ENCODE measurements around the gene SEL1L2.

SEL1L2 gene

DNA sequence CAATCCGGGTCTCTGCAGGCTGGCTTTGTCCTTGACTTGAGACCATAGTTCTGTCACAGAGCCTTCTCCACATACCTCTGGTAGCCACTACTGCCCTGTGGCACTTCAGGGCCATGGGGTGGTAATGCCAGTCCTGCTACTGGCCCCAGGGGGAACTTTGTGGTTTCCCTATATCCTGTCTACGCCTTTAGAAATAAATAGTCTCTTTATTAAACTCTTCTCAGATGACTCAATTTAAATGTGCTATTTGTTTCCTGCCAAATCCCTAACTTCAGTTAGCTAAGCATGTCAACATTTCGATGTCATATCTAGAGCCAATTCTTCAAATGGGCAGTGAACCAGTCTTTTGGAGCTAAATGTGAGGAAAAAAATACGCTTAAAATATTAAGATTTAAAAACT, 60.1 kb downstream of the SEL1L2 start:
- ChIA-PET POLR2A (no interaction called here), CTCF (no interaction called here)
- 7% methylated on average over 2 of the region's 4 CpGs for WGBS (ENCODE audit: insufficient coverage)
- no peak overlapping the region for H3K27ac ChIP-seq (ENCODE audit: insufficient read depth in 1 of 2, low read depth in 1 of 2, low read length in 2 of 2, poor library complexity in 1 of 2, severe bottlenecking in 2 of 2)
- no peaks in the 10 kb centered on the region for H3K4me1 ChIP-seq (ENCODE audit: control extremely low read depth in 1 of 4, control insufficient read depth in 4 of 4, insufficient read depth in 4 of 4, low read length in 3 of 4)
- no peaks in the 10 kb centered on the region for H3K36me3 ChIP-seq (ENCODE audit: control insufficient read depth in 4 of 4, insufficient read depth in 4 of 4, low read length in 3 of 4)
- no peak for DNase-seq
- no peaks in the 10 kb centered on the region for H3K9me3 ChIP-seq (ENCODE audit: control extremely low read depth in 1 of 5, control insufficient read depth in 4 of 5, insufficient read depth in 2 of 5, low read depth in 1 of 5, low read length in 4 of 5)
- H3K4me3 ChIP-seq (ENCODE audit: control insufficient read depth in 1 of 7, extremely low read depth in 1 of 7, insufficient read depth in 4 of 7, low read depth in 2 of 7, low read length in 6 of 7): no peak overlapping the region
- no peaks in the 10 kb centered on the region for H3K27me3 ChIP-seq (replicated peaks in 2 of 5; ENCODE audit: control insufficient read depth in 4 of 5, insufficient read depth in 5 of 5, low read length in 4 of 5)

DNA sequence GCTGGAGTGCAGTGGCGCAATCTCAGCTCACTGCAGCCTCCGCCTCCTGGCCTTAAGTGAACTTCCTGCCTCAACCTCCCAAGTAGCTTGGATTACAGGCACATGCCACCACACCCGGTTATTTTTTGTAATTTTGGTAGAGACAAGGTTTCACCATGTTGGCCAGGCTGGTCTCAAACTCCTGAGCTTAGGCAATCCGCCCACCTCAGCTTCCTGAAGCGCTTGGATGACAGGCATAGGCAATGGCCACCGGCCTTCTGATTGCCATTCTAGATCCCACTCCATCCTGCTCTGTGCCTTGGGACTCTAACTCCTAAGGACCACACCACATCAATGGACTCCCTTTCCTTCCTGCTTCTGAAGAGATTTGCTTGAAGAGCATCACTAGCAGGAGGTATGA, 60.6 kb downstream of the SEL1L2 start:
- 98% methylated on average over 5 of the region's 6 CpGs for WGBS (ENCODE audit: insufficient coverage)
- H3K4me1 ChIP-seq (ENCODE audit: control extremely low read depth in 1 of 4, control insufficient read depth in 4 of 4, insufficient read depth in 4 of 4, low read length in 3 of 4): no peaks in the 10 kb centered on the region
- CTCF ChIA-PET: no interaction called here
- no peaks in the 10 kb centered on the region for H3K36me3 ChIP-seq (ENCODE audit: control insufficient read depth in 4 of 4, insufficient read depth in 4 of 4, low read length in 3 of 4)
- no peaks in the 10 kb centered on the region for H3K9me3 ChIP-seq (ENCODE audit: control extremely low read depth in 1 of 5, control insufficient read depth in 4 of 5, insufficient read depth in 2 of 5, low read depth in 1 of 5, low read length in 4 of 5)
- DNase-seq: no peak
- H3K27ac ChIP-seq (ENCODE audit: insufficient read depth in 1 of 2, low read depth in 1 of 2, low read length in 2 of 2, poor library complexity in 1 of 2, severe bottlenecking in 2 of 2): no peak overlapping the region
- no peaks in the 10 kb centered on the region for H3K27me3 ChIP-seq (replicated peaks in 2 of 5; ENCODE audit: control insufficient read depth in 4 of 5, insufficient read depth in 5 of 5, low read length in 4 of 5)
- H3K4me3 ChIP-seq (ENCODE audit: control insufficient read depth in 1 of 7, extremely low read depth in 1 of 7, insufficient read depth in 4 of 7, low read depth in 2 of 7, low read length in 6 of 7): no peak overlapping the region
- POLR2A ChIA-PET: no interaction called here

DNA sequence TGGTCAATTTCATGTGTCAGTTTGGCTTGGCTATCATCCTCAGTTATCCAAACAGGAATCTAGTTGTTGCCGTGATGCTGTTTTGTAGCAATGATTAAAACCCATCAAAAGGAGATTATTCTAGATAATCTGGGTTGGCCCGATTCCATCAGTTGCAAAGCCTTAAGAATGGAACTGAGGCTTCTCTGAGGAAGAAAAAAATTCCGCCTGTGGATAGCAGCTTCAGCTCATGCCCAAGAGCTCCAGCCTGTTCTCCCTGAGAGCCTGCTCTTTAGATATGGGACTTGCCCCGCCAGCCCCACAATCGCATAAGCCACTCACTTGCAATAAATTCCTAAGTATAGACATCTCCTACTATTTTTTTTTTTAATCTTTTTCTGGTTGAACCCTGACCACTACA, 61.5 kb downstream of the SEL1L2 start:
- H3K4me1 ChIP-seq (ENCODE audit: control extremely low read depth in 1 of 4, control insufficient read depth in 4 of 4, insufficient read depth in 4 of 4, low read length in 3 of 4): no peaks in the 10 kb centered on the region
- H3K27me3 ChIP-seq (replicated peaks in 2 of 5; ENCODE audit: control insufficient read depth in 4 of 5, insufficient read depth in 5 of 5, low read length in 4 of 5): no peaks in the 10 kb centered on the region
- CTCF ChIA-PET: no interaction called here
- H3K4me3 ChIP-seq (ENCODE audit: control insufficient read depth in 1 of 7, extremely low read depth in 1 of 7, insufficient read depth in 4 of 7, low read depth in 2 of 7, low read length in 6 of 7): no peak overlapping the region
- H3K9me3 ChIP-seq (ENCODE audit: control extremely low read depth in 1 of 5, control insufficient read depth in 4 of 5, insufficient read depth in 2 of 5, low read depth in 1 of 5, low read length in 4 of 5): no peaks in the 10 kb centered on the region
- POLR2A ChIA-PET: no interaction called here
- no peak for DNase-seq
- WGBS (ENCODE audit: insufficient coverage): 100% methylated on average over 3 of the region's 5 CpGs
- no peak overlapping the region for H3K27ac ChIP-seq (ENCODE audit: insufficient read depth in 1 of 2, low read depth in 1 of 2, low read length in 2 of 2, poor library complexity in 1 of 2, severe bottlenecking in 2 of 2)
- no peaks in the 10 kb centered on the region for H3K36me3 ChIP-seq (ENCODE audit: control insufficient read depth in 4 of 4, insufficient read depth in 4 of 4, low read length in 3 of 4)

DNA sequence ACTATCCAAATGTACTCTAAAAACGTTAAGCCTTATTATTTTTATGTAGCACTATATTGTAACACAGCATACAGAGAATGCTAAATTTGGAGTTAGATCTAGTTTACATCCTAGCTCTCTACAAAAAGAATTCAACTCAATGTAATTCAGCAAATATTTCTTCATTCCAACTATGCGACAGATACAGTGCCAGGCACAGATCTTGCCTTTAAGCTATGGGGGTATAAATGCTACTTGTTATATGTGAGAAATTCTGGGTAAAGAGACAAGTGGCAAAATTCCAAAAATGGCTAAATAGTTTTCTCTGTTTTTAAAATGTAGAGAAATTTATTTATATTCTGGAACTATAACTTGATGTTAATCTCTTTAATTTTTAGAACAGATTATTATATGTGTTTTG, 63.2 kb downstream of the SEL1L2 start:
- POLR2A ChIA-PET: no interaction called here
- no CpG with 5 or more reads among the region's 2 CpGs for WGBS (ENCODE audit: insufficient coverage)
- CTCF ChIA-PET: no interaction called here

DNA sequence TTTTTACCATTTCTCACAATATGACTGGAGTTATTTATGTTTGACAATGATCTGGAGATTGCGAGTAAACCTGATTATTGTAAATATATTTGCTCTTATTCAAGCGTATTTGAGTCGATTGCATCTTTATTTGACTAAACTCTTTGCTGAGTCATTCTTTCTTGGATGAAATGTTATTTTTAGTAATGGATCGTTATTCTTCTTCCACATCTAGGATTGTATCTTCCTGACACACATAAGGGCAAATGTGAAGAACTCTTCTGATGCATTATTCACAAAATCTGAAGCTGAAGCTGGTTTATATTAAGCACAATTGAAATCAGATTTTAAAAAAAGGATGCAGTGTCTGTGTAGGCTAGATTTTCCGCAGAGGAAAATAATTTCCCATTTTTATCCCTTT, 68.2 kb downstream of the SEL1L2 start:
- ChIA-PET POLR2A (no interaction called here), CTCF (no interaction called here)
- Histone ChIP-seq H3K36me3 (ENCODE audit: control insufficient read depth in 4 of 4, insufficient read depth in 4 of 4, low read length in 3 of 4) (no peaks in the 10 kb centered on the region), H3K4me3 (ENCODE audit: control insufficient read depth in 1 of 7, extremely low read depth in 1 of 7, insufficient read depth in 4 of 7, low read depth in 2 of 7, low read length in 6 of 7) (no peak overlapping the region), H3K27ac (ENCODE audit: insufficient read depth in 1 of 2, low read depth in 1 of 2, low read length in 2 of 2, poor library complexity in 1 of 2, severe bottlenecking in 2 of 2) (no peak overlapping the region), H3K27me3 (replicated peaks in 2 of 5; ENCODE audit: control insufficient read depth in 4 of 5, insufficient read depth in 5 of 5, low read length in 4 of 5) (peaks cover 0 to 2% (median 0%) of the 10 kb centered on the region in 5 experiments), H3K9me3 (ENCODE audit: control extremely low read depth in 1 of 5, control insufficient read depth in 4 of 5, insufficient read depth in 2 of 5, low read depth in 1 of 5, low read length in 4 of 5) (no peaks in the 10 kb centered on the region), H3K4me1 (ENCODE audit: control extremely low read depth in 1 of 4, control insufficient read depth in 4 of 4, insufficient read depth in 4 of 4, low read length in 3 of 4) (no peaks in the 10 kb centered on the region)
- no CpG with 5 or more reads among the region's 5 CpGs for WGBS (ENCODE audit: insufficient coverage)
- DNase-seq: no peak

More for the DNA sequence above, 63.2 kb downstream of the SEL1L2 start:
- no peak for DNase-seq
- no peak overlapping the region for H3K27ac ChIP-seq (ENCODE audit: insufficient read depth in 1 of 2, low read depth in 1 of 2, low read length in 2 of 2, poor library complexity in 1 of 2, severe bottlenecking in 2 of 2)
- H3K27me3 ChIP-seq (replicated peaks in 2 of 5; ENCODE audit: control insufficient read depth in 4 of 5, insufficient read depth in 5 of 5, low read length in 4 of 5): no peaks in the 10 kb centered on the region
- no peaks in the 10 kb centered on the region for H3K4me1 ChIP-seq (ENCODE audit: control extremely low read depth in 1 of 4, control insufficient read depth in 4 of 4, insufficient read depth in 4 of 4, low read length in 3 of 4)
- H3K9me3 ChIP-seq (ENCODE audit: control extremely low read depth in 1 of 5, control insufficient read depth in 4 of 5, insufficient read depth in 2 of 5, low read depth in 1 of 5, low read length in 4 of 5): no peaks in the 10 kb centered on the region
- H3K4me3 ChIP-seq (ENCODE audit: control insufficient read depth in 1 of 7, extremely low read depth in 1 of 7, insufficient read depth in 4 of 7, low read depth in 2 of 7, low read length in 6 of 7): no peak overlapping the region
- no peaks in the 10 kb centered on the region for H3K36me3 ChIP-seq (ENCODE audit: control insufficient read depth in 4 of 4, insufficient read depth in 4 of 4, low read length in 3 of 4)

DNA sequence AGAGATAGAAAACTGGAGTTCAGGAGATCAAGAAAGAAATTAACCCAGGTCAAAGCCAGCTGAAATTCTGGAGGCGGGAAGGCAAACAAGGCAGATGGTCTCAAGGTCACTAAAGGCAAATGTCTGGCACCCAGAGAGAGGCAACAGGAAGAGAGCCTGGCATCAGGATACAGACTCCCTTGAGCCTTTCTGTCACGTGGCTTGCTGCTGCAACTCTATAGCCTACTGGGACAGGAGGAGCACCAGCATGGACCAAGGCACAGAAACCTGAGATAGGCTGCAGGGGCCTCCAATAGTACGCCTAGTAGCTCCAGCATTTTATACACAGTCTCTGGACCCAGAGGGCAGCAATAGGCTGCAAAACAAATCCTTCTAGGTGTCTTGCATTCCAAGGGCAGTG, 75.1 kb downstream of the SEL1L2 start:
- Histone ChIP-seq H3K4me3 (ENCODE audit: control insufficient read depth in 1 of 7, extremely low read depth in 1 of 7, insufficient read depth in 4 of 7, low read depth in 2 of 7, low read length in 6 of 7) (no peak overlapping the region), H3K4me1 (ENCODE audit: control extremely low read depth in 1 of 4, control insufficient read depth in 4 of 4, insufficient read depth in 4 of 4, low read length in 3 of 4) (no peaks in the 10 kb centered on the region), H3K36me3 (ENCODE audit: control insufficient read depth in 4 of 4, insufficient read depth in 4 of 4, low read length in 3 of 4) (no peaks in the 10 kb centered on the region), H3K27ac (ENCODE audit: insufficient read depth in 1 of 2, low read depth in 1 of 2, low read length in 2 of 2, poor library complexity in 1 of 2, severe bottlenecking in 2 of 2) (no peak overlapping the region), H3K27me3 (replicated peaks in 2 of 5; ENCODE audit: control insufficient read depth in 4 of 5, insufficient read depth in 5 of 5, low read length in 4 of 5) (peaks cover 0 to 2% (median 0%) of the 10 kb centered on the region in 5 experiments), H3K9me3 (ENCODE audit: control extremely low read depth in 1 of 5, control insufficient read depth in 4 of 5, insufficient read depth in 2 of 5, low read depth in 1 of 5, low read length in 4 of 5) (peaks cover 0 to 3% (median 0%) of the 10 kb centered on the region in 5 experiments)
- 71% methylated on average over 3 of the region's 3 CpGs for WGBS (ENCODE audit: insufficient coverage)
- CTCF ChIA-PET: no interaction called here
- POLR2A ChIA-PET: no interaction called here
- no peak for DNase-seq

DNA sequence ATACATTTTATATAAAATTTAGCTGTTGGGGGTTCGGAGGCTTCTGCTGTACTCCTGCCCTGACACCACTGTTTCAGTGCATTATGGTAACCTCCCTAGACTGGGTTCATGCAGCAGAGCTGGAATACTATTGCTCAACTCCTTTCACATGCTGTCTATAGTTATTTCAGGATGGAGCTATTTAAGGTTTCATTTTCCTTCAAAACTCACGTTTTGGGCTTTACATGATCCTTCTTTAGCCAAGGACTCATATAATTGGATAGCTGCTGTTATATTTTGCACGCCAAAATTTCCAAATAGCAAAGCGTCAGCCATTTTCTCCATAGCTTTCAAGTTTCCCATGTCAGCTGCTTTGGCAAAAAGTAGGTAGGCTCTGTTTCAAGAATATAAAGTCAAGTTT, 76.8 kb downstream of the SEL1L2 start:
- Histone ChIP-seq H3K9me3 (ENCODE audit: control extremely low read depth in 1 of 5, control insufficient read depth in 4 of 5, insufficient read depth in 2 of 5, low read depth in 1 of 5, low read length in 4 of 5) (peaks cover 0 to 3% (median 0%) of the 10 kb centered on the region in 5 experiments), H3K4me1 (ENCODE audit: control extremely low read depth in 1 of 4, control insufficient read depth in 4 of 4, insufficient read depth in 4 of 4, low read length in 3 of 4) (no peaks in the 10 kb centered on the region), H3K36me3 (ENCODE audit: control insufficient read depth in 4 of 4, insufficient read depth in 4 of 4, low read length in 3 of 4) (no peaks in the 10 kb centered on the region), H3K27me3 (replicated peaks in 2 of 5; ENCODE audit: control insufficient read depth in 4 of 5, insufficient read depth in 5 of 5, low read length in 4 of 5) (no peaks in the 10 kb centered on the region), H3K27ac (ENCODE audit: insufficient read depth in 1 of 2, low read depth in 1 of 2, low read length in 2 of 2, poor library complexity in 1 of 2, severe bottlenecking in 2 of 2) (no peak overlapping the region), H3K4me3 (ENCODE audit: control insufficient read depth in 1 of 7, extremely low read depth in 1 of 7, insufficient read depth in 4 of 7, low read depth in 2 of 7, low read length in 6 of 7) (no peak overlapping the region)
- DNase-seq: no peak
- no CpG with 5 or more reads among the region's 4 CpGs for WGBS (ENCODE audit: insufficient coverage)
- CTCF ChIA-PET: no interaction called here
- POLR2A ChIA-PET: no interaction called here

All from common myeloid progenitor, CD34-positive (primary cell).